NCI-H1105 treated with DMSO at 0.1 percent for 48 hours (cell line): ENCODE data around the gene TIAM1.

ENCODE experiments used
- DNase-seq: peaks from one replicate; lab custom pipeline; 2025; lab: John Stamatoyannopoulos, UW

The TIAM1 gene

GRCh38 chr21:31352836-31353235 lies 8.8 kb upstream of the TIAM1 start:
- DNase-seq: no peak

- no peak for DNase-seq
Measured at GRCh38 chr21:31351960-31352359, 7.9 kb upstream of the TIAM1 start.

GRCh38 chr21:31351438-31351837 lies 7.4 kb upstream of the TIAM1 start:
- no peak for DNase-seq

- DNase-seq: no peak
Measured at GRCh38 chr21:31349208-31349607, 5.1 kb upstream of the TIAM1 start.

GRCh38 chr21:31348188-31348587 lies 4.1 kb upstream of the TIAM1 start:
- no peak for DNase-seq

GRCh38 chr21:31347435-31348032 lies 3.5 kb upstream of the TIAM1 start:
- no peak for DNase-seq

GRCh38 chr21:31346256-31346821 lies 2.3 kb upstream of the TIAM1 start:
- DNase-seq: no peak

GRCh38 chr21:31345136-31345535 lies 1.1 kb upstream of the TIAM1 start:
- DNase-seq: no peak

GRCh38 chr21:31343030-31343510 lies 991 bp downstream of the TIAM1 start:
- no peak for DNase-seq

- DNase-seq: no peak
Measured at GRCh38 chr21:31342348-31342747, 1.7 kb downstream of the TIAM1 start.

- no peak for DNase-seq
Measured at GRCh38 chr21:31340942-31341487, 3.0 kb downstream of the TIAM1 start.

GRCh38 chr21:31340514-31340913 lies 3.5 kb downstream of the TIAM1 start:
- no peak for DNase-seq

- no peak for DNase-seq
Measured at GRCh38 chr21:31339721-31340120, 4.3 kb downstream of the TIAM1 start.

GRCh38 chr21:31338908-31339368 lies 5.1 kb downstream of the TIAM1 start:
- no peak for DNase-seq

GRCh38 chr21:31337996-31338907 lies 5.8 kb downstream of the TIAM1 start:
- DNase-seq: no peak

- no peak for DNase-seq
Measured at GRCh38 chr21:31337086-31337485, 7.0 kb downstream of the TIAM1 start.

GRCh38 chr21:31336739-31337040 lies 7.4 kb downstream of the TIAM1 start:
- DNase-seq: no peak

- DNase-seq: no peak
Measured at GRCh38 chr21:31335957-31336738, 7.9 kb downstream of the TIAM1 start.

- DNase-seq: peak; percentile 58
Measured at GRCh38 chr21:31334648-31335121, 9.4 kb downstream of the TIAM1 start.

- DNase-seq: no peak
Measured at GRCh38 chr21:31332525-31332924, 11.5 kb downstream of the TIAM1 start.

GRCh38 chr21:31331231-31331630 lies 12.8 kb downstream of the TIAM1 start:
- DNase-seq: no peak

GRCh38 chr21:31330144-31330483 lies 13.9 kb downstream of the TIAM1 start:
- DNase-seq: no peak
